ENCODE results near the gene MCCC2. TPM values are rescaled to one million over a fixed set of nuclear protein-coding genes. Genes with fewer than 3 reads are reported as not detected.
"Not testable (repeated sequence)": the region's sequence is repeated elsewhere in the genome, so short reads cannot be mapped to it uniquely, and the experiment has no call there.

The MCCC2 gene
- polyA plus RNA-seq, 1 donor = 81.3 TPM

DNA sequence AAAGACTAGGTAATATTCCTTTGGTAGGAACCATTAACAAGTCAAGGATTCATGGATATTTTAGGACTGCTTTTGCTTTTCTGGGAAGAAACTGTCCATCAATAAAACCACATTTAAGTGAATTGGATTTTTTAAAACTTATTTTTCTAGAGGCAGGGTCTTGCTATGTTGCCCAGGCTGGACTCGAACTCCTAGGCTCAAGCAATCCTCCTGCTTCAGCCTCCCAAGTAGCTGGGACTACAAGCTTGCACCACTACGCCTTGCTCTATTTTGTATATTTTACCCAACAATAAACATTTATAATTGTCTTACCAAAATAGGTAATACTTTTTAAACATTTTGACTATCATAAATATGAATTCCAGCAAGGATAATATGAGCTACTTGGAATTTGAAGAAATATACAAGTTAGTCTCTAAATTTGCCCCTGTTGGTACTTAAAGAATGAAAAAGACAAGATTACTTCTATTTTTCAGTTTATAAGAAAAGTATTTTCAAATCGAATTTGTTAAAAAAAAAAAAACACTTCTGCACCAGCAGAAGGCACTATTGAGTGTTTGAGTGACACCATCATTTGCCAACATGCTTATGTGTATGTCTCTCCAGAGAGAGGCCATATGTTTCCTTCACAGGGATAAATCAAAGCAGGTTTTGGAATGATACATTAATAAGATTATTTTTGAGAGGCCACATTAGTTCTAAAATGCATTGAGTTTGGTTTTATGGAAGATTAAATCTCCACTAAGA, 71.9 kb downstream of the MCCC2 start:
- DNase-seq = no peak

DNA sequence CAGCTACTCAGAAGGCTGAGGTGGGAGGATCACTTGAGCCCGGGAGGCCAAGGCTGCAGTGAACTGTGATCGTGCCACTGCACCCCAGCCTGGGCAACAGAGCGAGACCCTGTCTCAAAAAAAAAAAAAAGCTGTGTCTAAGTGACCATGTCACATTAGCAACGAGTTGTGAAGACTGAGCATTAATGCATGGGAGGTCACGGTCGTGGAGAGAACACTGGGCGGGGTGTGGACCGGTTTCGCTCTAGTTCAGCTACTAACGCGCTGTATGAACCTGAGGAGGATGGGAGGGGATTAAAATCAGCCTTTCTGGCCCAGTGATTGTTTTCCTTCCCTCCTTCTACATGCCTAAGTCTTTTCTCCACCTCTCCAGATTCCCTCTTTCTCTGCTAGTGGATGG, 75.2 kb downstream of the MCCC2 start:
- no peak for DNase-seq

DNA sequence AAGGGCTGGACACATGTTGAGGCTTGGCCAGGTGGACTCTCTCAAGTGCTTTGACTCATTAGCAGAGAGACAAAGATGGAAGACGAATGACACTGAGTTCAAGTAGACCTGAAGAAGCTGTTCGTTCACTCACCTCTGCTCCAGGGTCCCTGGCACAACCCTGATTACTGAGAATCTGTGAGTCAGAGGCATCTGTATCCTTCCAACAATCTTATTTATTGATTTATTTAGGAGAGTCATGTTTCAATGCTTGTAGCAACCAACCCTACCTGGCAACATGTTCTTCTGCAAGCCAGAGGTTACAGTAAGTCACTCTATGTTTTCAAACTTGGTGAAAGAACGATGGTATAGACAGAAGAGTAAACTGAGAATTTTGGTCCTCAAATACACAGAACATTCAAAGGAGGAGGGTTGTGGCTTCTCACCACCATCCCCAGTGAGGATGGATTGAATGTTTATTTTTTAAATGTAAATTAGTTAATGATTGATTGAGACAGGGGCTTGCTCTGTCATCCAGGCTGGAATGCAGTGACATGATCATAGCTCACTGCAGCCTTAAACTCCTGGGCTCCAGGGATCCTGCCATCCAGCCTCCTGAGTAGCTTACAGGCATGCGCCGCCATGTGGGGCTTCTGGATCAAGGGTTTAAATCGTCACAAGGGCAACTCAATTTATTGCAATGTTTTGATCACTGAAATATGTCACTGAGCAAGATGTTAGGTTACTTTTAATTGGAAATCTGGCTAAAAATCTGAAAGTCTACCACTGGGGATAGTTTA, 76.2 kb downstream of the MCCC2 start:
- no peak for DNase-seq

DNA sequence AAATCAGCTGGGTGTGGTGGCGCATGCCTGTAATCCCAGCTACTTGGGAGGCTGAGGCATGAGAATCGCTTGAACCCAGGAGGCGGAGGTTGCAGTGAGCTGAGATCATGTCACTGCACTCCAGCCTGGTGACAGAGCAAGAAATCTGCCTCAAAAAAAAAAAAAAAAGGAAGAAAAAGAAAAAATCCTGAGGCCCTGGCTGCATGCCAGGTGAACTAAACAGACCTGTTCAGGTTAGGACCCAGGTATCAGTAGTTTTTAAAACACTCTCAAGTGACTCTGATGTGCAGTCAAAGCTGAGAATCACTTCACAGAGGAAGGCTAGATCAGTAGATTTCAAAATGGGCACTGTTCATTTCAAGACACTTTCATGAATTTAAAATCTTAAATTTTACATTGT, 77.5 kb downstream of the MCCC2 start:
- DNase-seq = not testable (repeated sequence)

DNA sequence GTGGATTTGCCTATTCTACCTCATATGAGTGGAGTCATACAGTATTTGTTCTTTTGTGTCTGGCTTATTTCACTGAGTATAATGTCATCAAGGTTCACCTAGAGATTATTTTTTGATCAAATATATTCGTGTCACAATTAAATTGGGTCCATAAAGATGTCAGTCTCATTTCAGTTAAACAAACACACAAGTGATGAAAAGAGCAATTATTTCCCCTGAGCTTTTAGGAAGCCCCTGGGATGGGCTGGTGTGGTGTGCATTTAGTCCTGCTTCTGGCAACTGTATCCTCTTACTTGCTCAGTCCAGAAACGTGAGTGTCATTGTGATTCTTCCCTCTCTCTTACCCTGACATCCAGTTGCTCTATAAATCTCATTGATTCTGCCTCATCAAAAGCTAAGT, 79.2 kb downstream of the MCCC2 start:
- DNase-seq = no peak

DNA sequence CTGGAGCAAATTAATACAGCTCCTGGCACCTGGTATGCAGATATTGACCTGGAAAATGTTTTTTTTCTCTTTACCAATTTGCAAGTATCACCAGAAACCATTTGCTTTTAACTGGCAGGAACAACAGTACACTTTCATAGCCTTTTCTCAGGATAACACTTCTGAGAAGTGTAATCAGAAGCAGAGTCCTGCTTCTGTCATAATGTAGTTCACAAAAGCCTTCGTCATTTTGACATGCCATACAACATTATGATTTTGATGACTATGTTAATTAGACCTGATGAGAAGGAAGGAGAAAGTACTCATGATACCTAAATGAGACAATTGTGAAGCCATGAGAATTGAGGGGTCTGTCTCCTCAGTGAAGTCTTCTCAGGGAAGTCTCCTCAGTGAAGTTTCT, 90.8 kb downstream of the MCCC2 start:
- DNase-seq = no peak

GRCh38 chr5:71679714-71680113, 92.6 kb downstream of the MCCC2 start:
- no peak for DNase-seq

GRCh38 chr5:71680510-71680909, 93.4 kb downstream of the MCCC2 start:
- no peak for DNase-seq

- DNase-seq = no peak
Observed at GRCh38 chr5:71681296-71681695, 94.2 kb downstream of the MCCC2 start.

GRCh38 chr5:71684309-71684708, 97.2 kb downstream of the MCCC2 start:
- no peak for DNase-seq

GRCh38 chr5:71693828-71694427, 106.8 kb downstream of the MCCC2 start:
- no peak for DNase-seq

DNA sequence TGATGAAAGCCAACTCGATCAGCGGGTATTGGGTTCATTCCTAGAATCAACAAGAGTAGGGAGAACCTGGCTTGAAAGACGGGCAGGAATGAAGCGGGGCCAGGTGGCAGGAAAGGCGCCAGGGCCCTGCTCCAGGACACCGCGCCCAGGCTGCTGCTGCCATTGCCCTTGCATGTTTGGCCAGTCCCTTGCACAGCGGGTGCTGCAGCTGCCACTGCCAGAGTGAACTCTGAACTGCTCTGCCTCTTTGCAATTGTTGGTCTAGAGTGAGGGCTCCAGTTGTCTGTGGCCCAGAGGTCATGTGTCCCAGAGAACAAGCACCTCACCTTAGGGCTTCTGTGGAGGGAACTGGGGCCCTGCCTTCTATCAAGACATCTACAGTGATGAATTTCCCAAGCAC, 107.9 kb downstream of the MCCC2 start:
- DNase-seq = no peak

DNA sequence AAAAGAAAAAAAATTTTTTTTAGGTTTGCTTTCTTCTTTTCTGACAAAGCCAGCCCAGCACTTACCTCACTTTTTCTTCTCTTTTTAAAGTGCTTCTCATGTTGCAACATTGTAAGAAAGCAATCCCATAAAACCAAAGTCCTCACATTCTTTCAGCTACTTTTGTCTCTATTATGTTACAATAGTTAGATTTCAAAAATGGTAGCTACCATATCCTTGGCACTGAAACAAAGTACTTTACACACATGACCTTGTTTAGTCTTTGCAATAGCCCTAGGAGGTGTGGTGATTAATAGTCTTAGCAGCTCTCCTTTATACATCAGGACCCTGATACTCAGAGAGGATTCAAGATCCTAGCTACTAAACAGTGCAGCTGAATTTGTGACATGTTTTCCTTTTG, 108.5 kb downstream of the MCCC2 start:
- no peak for DNase-seq

GRCh38 chr5:71697967-71698366, 110.8 kb downstream of the MCCC2 start:
- no peak for DNase-seq

- DNase-seq = no peak
Observed at GRCh38 chr5:71699233-71699632, 112.1 kb downstream of the MCCC2 start.

DNA sequence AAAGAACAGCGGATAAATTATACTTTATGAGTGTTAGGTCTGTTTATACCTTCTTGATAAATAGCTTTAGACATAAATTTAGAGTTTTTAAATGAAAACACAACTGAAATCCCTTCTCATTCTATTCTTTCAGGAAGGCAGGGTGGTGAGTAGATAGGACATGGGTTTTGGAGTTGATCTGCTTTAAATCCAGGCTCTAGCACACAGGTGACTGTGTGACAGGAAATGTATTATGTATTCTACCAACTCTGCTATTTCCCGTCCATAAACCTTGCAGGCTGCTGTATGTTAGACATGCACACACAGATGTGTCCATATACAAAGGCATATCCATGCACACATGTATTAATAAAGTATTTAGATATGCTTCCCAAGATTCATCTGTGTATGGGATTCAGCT, 112.6 kb downstream of the MCCC2 start:
- no peak for DNase-seq

DNA sequence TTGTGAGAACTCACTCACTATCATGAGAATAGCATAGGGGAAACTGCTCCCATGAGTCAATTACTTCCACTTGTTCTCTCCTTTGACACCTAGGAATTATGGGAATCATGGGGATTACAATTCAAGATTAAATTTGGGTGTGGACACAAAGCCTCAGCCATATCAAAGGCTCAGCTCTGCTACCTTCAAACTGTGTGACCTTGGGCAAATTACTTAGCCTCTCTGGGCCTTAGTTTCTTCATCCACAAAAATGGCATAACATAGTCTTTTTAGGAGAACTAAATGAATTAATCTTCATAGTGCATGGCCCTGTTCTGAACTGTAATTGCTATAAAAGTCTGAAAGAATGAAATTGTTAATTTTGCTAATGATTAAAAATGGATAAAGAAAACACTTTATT, 113.7 kb downstream of the MCCC2 start:
- no peak for DNase-seq

- no peak for DNase-seq
Observed at GRCh38 chr5:71701407-71701806, 114.3 kb downstream of the MCCC2 start.

DNA sequence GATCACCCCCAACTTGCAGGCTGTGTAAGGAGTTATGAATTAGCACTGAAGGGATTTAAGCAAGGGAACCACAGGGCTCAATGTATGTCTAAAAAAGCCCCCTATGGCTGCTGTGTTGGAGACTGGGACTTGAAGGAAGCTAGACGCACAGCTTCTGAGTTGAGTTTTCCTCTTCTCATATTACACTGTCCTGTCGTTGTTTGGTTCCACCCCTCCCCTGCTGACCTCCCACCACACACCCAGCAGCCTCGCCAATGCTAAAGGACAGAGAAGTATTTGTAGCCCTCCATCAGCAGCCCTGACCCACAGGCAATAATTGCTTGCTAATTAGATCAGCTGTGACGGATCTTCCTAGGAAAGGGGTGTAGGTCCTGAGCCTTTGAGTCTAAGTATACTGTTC, 116.8 kb downstream of the MCCC2 start:
- DNase-seq = no peak

DNA sequence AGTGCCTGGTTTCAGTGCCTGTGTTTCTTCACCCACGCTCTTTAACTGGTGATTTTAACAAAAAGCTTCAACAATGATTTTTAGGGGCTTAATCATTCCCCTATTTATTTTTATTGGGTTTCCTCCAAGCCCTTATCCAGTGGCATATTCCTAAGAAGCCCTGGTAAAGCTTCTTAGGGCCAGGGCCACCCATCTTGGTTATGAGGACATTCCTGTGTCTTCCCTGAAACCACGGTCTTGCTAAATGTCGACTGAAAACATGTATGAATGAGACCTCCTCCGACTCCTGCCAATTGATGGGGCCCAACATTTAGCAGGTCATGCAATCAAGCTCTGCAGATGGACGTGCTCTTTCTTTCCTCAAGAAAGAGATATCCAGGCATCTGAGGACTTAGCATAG, 118.3 kb downstream of the MCCC2 start:
- no peak for DNase-seq

- DNase-seq = no peak
Observed at GRCh38 chr5:71706906-71707305, 119.8 kb downstream of the MCCC2 start.
